22Rv1 (cell line): ENCODE measurements around the gene MRPL54.

ENCODE experiments used
- H3K27ac ChIP-seq: fragments of 450-650 bp; 2 replicates; pipeline ENCODE4 v1.5.1; 2017
- ZFX ChIP-seq: fragments of 450-650 bp; IDR thresholded peaks from 2 replicates; pipeline ENCODE4 v1.6.1; 2017; ENCODE audit warnings: antibody characterized with exemption, borderline replicate concordance
- TF ChIP-seq, protein P1 (sequence below): fragments of 450-650 bp; IDR thresholded peaks from 2 replicates; pipeline ENCODE4 v1.5.1; 2017; ENCODE audit warnings: mild to moderate bottlenecking

MRPL54 gene

DNA sequence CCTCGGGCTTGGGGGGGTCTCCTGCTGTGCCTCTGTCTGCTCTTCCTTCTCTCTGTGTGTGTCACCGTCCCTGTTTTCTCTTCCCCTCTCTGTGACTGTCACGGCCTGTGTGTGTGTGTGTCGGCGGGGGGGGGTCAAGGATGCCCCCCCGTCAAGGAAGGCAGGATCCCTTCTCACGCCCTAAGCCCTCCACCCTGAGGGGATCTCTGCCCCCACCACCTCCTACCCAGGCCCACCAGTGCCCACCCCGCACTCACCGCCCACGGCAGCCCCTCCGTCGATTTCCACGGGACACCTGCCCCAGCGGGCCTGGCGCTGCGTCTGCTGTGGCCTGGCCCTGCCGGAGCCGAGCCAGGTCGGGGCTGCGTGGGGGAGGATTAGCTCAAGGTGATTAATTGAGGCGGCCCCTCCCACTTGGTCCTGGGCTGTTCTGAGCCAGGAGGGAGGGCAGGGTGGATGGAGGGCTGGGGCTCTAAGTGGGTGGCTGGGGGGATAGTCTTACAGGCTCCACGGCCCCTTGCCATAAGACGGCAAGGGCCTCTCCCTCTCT, 9.5 kb downstream of the MRPL54 start, which contains the start of gene RAX2:
Gene RAX2, minus strand, starts transcription at position 323 of the 550 bp plus-strand sequence. CDS start 486 bp downstream, outside the sequence.
- H3K27ac ChIP-seq = no peak within 1 kb of the TSS
- TF ChIP-seq ZFX = no peak
- TF ChIP-seq, protein P1, sequence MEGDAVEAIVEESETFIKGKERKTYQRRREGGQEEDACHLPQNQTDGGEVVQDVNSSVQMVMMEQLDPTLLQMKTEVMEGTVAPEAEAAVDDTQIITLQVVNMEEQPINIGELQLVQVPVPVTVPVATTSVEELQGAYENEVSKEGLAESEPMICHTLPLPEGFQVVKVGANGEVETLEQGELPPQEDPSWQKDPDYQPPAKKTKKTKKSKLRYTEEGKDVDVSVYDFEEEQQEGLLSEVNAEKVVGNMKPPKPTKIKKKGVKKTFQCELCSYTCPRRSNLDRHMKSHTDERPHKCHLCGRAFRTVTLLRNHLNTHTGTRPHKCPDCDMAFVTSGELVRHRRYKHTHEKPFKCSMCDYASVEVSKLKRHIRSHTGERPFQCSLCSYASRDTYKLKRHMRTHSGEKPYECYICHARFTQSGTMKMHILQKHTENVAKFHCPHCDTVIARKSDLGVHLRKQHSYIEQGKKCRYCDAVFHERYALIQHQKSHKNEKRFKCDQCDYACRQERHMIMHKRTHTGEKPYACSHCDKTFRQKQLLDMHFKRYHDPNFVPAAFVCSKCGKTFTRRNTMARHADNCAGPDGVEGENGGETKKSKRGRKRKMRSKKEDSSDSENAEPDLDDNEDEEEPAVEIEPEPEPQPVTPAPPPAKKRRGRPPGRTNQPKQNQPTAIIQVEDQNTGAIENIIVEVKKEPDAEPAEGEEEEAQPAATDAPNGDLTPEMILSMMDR = no peak

GRCh38 chr19:3773814-3774515, 11.5 kb downstream of the MRPL54 start:
- TF ChIP-seq, protein P1 = no peak
- no peak for TF ChIP-seq ZFX
- no peak overlapping the region for H3K27ac ChIP-seq

GRCh38 chr19:3774621-3775373, 12.3 kb downstream of the MRPL54 start:
- TF ChIP-seq, protein P1 = no peak
- no peak for TF ChIP-seq ZFX

DNA sequence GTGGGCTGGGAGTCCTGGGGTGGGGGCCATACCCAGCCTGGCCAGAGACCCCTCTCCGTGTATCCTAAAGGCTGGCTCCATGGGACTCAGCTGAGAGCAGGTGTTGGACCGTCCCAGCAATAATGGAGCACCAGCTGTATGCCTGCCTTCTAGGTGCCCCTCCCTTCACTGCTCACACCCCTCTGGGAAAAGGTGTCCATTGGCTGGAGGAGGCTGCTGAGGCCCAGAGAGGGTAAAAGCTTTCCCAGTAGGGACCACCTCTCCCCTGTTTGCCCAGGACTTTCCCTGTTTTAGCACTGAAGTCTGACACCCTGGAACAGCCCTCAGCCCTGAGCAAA, 12.9 kb downstream of the MRPL54 start:
- no peak for TF ChIP-seq ZFX
- no peak overlapping the region for H3K27ac ChIP-seq

More at GRCh38 chr19:3774621-3775373, 12.3 kb downstream of the MRPL54 start:
- H3K27ac ChIP-seq = no peak overlapping the region

- no peak overlapping the region for H3K27ac ChIP-seq
- no peak for TF ChIP-seq ZFX
- TF ChIP-seq, protein P1 = no peak
Measured at GRCh38 chr19:3775831-3776230, 13.3 kb downstream of the MRPL54 start.

DNA sequence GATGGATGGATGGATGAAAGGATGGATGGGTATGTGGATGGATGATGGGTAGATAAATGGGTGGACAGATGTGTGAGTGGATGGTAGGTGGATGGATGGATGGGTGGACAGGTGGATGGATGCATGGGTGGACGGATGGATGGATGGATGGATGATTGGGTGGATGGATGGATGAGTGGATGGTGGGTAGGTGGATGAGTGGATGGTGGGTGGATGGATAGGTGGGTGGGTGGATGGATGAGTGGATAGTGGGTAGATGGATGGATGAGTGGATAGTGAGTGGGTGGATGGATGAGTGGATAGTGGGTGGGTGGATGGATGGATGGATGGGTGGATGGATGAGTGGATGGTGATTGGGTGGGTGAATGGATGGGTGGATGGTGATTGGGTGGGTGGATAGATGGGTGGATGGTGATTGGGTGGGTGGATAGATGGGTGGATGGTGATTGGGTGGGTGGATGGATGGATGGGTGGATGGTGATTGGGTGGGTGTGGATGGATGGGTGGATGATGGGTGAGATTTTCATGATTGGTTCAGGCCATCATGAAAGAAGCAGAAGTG, 14.1 kb downstream of the MRPL54 start:
- no peak overlapping the region for H3K27ac ChIP-seq
- no peak for TF ChIP-seq ZFX
- TF ChIP-seq, protein P1 = no peak

DNA sequence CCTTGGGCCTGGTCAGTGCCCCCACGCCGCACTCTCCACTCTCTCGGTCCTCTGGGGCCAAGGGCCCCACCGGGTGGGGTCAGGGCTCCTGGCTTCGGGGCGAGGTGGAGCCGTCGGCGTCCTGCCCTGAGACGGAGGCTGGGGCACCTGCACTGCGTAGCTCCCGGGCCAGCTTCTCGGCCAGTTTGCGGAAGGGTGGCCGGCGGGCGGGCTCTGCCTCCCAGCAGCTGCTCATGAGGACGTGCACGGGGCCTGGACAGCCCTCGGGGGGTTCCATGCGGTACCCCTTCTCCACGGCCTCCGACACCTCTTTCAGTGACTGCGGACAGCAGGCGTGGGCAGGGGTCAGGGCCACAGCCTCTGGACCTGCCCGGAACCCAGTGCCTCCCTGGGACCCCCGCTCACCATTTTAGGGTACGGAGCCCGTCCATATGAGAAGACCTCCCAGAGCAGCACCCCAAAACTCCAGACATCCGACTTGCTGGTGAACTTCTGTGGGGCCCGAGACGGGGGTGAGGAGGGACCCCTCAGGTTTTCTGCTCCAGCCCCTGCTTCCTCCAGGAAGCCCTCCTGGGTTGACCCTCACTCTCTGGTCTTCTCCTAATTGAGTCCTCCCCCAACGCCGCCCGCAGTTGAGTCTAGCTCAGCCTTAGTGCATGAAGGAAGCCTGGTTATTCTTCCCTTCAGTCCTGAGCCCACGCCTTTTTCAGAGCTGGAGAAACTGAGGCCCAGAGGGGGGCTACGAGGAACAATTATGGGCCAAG, 15.8 kb downstream of the MRPL54 start:
- TF ChIP-seq, protein P1 = no peak
- no peak for TF ChIP-seq ZFX
- H3K27ac ChIP-seq = no peak overlapping the region
